Measurements from ENCODE around the gene ADH5.

- TF ChIP-seq CTCF (IDR thresholded peaks at IDR 0.05) (no peak), EZH2 (IDR thresholded peaks at IDR 0.05; ENCODE audit: borderline replicate concordance, insufficient read depth, low read depth, low read length, poor library complexity, severe bottlenecking) (no peak)
These were observed 31.9 kb upstream of the ADH5 start for GRCh38 chr4:99120501-99120900.
